Mesothelial cell of epicardium (in vitro differentiated cells): ENCODE results near the gene GOT2. TPM values are rescaled to one million over a fixed set of nuclear protein-coding genes. Genes with fewer than 3 reads are reported as not detected.
"Not testable (repeated sequence)": the region's sequence is repeated elsewhere in the genome, so short reads cannot be mapped to it uniquely, and the experiment has no call there.

Experiments
- DNase-seq, 2 experiments: peaks; one replicate each; pipeline ENCODE4 v3.0.0; 2021; ENCODE audit warnings: low spot score in 2 of 2; ENCODE audit not compliant: unreplicated experiment in 2 of 2
- H3K27ac Mint-ChIP-seq: 2 replicates; pipeline ENCODE4 v1.8.0; 2021; ENCODE audit warnings: mixed read lengths
- H3K27me3 Mint-ChIP-seq: 2 replicates; pipeline ENCODE4 v1.8.0; 2021; ENCODE audit warnings: low read depth, mixed read lengths
- H3K36me3 Mint-ChIP-seq: 2 replicates; pipeline ENCODE4 v1.8.0; 2021; ENCODE audit warnings: mixed read lengths
- H3K4me1 Mint-ChIP-seq: 2 replicates; pipeline ENCODE4 v1.8.0; 2021; ENCODE audit warnings: mixed read lengths
- H3K4me3 Mint-ChIP-seq: 2 replicates; pipeline ENCODE4 v1.8.0; 2021; ENCODE audit warnings: mild to moderate bottlenecking, moderate library complexity, mixed read lengths
- H3K9me3 Mint-ChIP-seq: 2 replicates; pipeline ENCODE4 v1.8.0; 2021; ENCODE audit warnings: mixed read lengths
- total RNA-seq: library from RNA; stranded (reverse); gene quantifications from 3 replicates; pipeline ENCODE4 v1.2.1, GENCODE V29; 2021
- TF ChIP-seq, protein P1 (sequence below): fragments of 200-600 bp; sonication (generic); IDR thresholded peaks from one replicate; pipeline ENCODE4 v1.5.0; 2021; ENCODE audit warnings: antibody characterized with exemption; ENCODE audit not compliant: unreplicated experiment

The GOT2 gene
- total RNA-seq, 1 donor from 2014 or later = 71.2 TPM

DNA sequence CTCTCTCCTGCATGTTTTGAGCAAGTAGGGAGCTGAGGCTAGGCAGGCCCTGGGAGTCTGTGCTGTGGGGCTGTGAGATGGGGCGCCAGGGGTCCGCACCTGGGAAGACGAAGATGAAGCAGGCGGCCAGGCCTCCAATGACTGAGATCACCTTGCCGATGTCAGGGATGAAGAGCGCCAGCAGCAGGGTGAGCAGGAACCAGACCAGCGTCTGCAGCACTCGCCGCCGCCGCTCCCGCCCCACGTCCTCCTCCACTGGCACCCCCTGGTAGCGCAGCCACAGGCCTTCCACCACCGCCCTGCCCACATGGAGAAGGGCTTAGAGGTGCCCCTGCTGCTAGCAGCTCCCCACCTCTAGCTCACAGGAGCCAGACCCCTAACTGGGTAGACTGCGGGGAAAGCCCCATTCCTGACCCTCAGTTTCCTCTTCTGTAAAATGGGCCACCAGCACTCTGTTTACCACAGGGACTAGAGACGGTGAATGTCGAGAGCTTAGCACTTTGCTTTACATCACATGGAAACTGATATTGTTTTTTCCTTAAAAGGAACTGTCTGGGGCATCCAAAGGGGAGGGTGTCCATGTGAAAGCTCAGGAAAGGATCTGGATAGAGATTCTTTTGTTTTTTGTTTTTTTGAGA lies 63.1 kb downstream of the GOT2 start:
- H3K27ac Mint-ChIP-seq = no peak overlapping the region
- TF ChIP-seq, protein P1, sequence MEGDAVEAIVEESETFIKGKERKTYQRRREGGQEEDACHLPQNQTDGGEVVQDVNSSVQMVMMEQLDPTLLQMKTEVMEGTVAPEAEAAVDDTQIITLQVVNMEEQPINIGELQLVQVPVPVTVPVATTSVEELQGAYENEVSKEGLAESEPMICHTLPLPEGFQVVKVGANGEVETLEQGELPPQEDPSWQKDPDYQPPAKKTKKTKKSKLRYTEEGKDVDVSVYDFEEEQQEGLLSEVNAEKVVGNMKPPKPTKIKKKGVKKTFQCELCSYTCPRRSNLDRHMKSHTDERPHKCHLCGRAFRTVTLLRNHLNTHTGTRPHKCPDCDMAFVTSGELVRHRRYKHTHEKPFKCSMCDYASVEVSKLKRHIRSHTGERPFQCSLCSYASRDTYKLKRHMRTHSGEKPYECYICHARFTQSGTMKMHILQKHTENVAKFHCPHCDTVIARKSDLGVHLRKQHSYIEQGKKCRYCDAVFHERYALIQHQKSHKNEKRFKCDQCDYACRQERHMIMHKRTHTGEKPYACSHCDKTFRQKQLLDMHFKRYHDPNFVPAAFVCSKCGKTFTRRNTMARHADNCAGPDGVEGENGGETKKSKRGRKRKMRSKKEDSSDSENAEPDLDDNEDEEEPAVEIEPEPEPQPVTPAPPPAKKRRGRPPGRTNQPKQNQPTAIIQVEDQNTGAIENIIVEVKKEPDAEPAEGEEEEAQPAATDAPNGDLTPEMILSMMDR = no peak
- no peak overlapping the region for H3K4me3 Mint-ChIP-seq
- no peaks in the 10 kb centered on the region for H3K9me3 Mint-ChIP-seq
- H3K4me1 Mint-ChIP-seq = no peaks in the 10 kb centered on the region
- no peak for DNase-seq
- peaks cover 30% of the 10 kb centered on the region for H3K36me3 Mint-ChIP-seq
- H3K27me3 Mint-ChIP-seq = no peaks in the 10 kb centered on the region

- Mint-ChIP-seq H3K4me1 (no peaks in the 10 kb centered on the region), H3K36me3 (peaks cover 30% of the 10 kb centered on the region), H3K27ac (no peak overlapping the region), H3K4me3 (no peak overlapping the region), H3K9me3 (no peaks in the 10 kb centered on the region), H3K27me3 (no peaks in the 10 kb centered on the region)
- DNase-seq = no peak
- TF ChIP-seq, protein P1 = no peak
These were observed 63.9 kb downstream of the GOT2 start for GRCh38 chr16:58670177-58670576.

DNA sequence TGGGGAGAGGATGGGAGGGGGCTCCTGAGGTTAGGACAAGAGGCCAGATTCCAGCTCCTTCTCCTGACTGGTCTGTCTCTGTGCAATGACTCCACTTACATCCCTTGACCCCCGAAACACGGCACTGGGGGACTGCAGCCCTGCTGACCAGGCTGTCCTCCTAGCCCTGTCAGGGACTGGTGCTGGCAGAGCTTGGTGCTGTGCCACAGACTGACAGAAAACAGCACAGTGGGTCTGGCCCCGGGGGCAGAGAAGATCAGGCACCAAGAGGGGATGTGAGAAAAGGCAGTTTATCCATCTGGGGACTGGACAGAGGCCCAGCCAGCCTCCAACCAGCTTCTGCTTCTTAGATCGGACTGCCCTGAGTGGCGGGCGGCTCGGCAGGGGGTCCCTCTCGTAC lies 68.9 kb downstream of the GOT2 start:
- Mint-ChIP-seq H3K9me3 (no peaks in the 10 kb centered on the region), H3K27ac (no peak overlapping the region), H3K4me1 (peaks cover 3% of the 10 kb centered on the region), H3K36me3 (peaks cover 20% of the 10 kb centered on the region), H3K27me3 (no peaks in the 10 kb centered on the region), H3K4me3 (no peak overlapping the region)
- DNase-seq = no peak
- TF ChIP-seq, protein P1 = no peak

DNA sequence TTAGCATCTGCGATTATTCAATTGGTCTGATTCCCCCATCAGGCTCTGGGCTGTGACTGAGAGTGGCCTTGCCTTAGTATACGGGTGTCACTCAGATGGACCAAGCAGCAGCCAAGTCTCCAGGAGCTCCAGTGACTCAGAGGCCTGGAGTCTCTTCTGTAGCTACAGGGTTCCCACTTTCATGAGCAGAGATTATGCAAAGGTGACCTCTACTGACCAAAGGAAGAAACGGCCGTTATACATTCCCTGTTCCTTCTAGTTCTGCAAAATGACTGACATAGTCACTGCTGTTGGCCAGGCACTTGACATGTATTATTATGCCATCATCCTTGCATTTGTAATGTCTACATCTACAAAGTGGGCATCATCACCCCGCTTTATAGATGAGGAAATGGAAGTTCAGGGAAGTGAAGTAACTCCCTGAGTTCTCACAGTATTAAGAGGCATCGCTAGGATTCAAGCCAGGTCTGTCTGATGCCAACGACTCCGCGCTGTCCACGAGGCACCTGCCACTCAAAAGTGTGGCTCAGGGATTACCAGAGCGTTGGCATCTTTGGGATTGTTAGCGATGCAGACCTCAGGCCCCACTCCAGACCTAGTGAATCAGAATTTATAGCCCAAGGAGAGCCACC lies 72.8 kb downstream of the GOT2 start:
- TF ChIP-seq, protein P1 = peak; percentile 26
- Mint-ChIP-seq H3K27me3 (no peaks in the 10 kb centered on the region), H3K27ac (no peak overlapping the region), H3K4me3 (no peak overlapping the region), H3K36me3 (peaks cover 3% of the 10 kb centered on the region), H3K4me1 (peaks cover 3% of the 10 kb centered on the region), H3K9me3 (no peaks in the 10 kb centered on the region)
- no peak for DNase-seq

DNA sequence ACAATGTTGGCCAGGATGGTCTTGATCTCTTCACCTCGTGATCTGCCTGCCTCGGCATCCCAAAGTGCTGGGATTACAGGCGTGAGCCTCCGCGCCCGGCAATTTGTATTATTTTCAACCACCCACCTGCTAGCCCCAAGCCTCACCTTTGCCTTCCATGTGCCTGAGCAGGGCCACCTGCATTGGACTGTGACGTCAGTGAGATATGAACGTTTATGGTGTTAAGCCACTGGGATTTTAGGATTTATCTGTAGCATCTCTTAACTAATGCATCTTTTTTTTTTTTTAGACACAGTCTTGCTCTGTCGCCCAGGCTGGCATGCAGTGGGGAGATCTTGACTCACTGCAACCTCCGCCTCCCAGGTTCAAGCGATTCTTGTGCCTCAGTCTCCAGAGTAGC lies 74.2 kb downstream of the GOT2 start:
- not testable (repeated sequence) for H3K4me3 Mint-ChIP-seq, H3K36me3 Mint-ChIP-seq, H3K9me3 Mint-ChIP-seq, H3K27ac Mint-ChIP-seq, H3K4me1 Mint-ChIP-seq, H3K27me3 Mint-ChIP-seq, DNase-seq

DNA sequence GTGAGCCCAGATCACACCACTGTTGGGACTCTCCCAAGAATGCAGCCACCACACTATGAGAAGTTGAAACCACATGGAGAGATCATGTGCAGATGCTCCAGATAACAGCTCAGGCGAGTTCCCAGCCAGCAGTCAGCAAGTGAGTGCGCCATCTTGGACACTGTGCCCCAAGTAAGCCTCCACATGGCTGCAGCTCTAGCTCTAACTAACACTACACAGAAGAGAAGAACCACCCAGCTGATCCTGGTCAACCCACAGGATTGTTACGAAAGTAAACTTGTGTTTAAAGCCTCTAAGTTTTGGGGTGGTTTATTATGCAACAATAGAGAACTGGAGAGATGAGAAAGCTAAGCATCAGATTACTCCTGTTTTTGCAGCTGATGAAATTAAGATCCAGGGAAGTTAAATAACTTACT lies 75.3 kb downstream of the GOT2 start:
- Mint-ChIP-seq H3K27me3 (no peaks in the 10 kb centered on the region), H3K27ac (no peak overlapping the region), H3K4me1 (peaks cover 3% of the 10 kb centered on the region), H3K9me3 (no peaks in the 10 kb centered on the region), H3K36me3 (no peaks in the 10 kb centered on the region), H3K4me3 (no peak overlapping the region)
- TF ChIP-seq, protein P1 = no peak
- DNase-seq = no peak

Other genes starting within 250 kb of the GOT2 start
- gene NDRG4, start 234.2 kb downstream of the GOT2 start, total RNA-seq = 17.3 to 18.6 TPM (median 17.4 TPM) in 3 replicates
- gene SETD6, start 218.8 kb downstream of the GOT2 start, total RNA-seq = 27.1 to 29.4 TPM (median 28.9 TPM) in 3 replicates
- gene CNOT1, start 104.5 kb downstream of the GOT2 start, total RNA-seq = 194 to 213 TPM (median 204 TPM) in 3 replicates
- 29.0 to 33.0 TPM (median 29.8 TPM) in 3 replicates for gene SLC38A7, start 49.5 kb downstream of the GOT2 start, total RNA-seq